Vagina (tissue), 2 donors: ENCODE measurements around the gene DUSP15. TPM values are rescaled to one million over a fixed set of nuclear protein-coding genes. Genes with fewer than 3 reads are reported as not detected.

Experiments used
- DNase-seq, 2 donors: peaks; one replicate each; pipeline ENCODE4 v3.0.0-alpha.2; 2017; ENCODE audit errors: extremely low spot score in 2 of 2
- H3K27ac ChIP-seq: fragments of 200-600 bp; sonication (generic); one replicate; pipeline ENCODE4 v1.5.1; 2019
- H3K27me3 ChIP-seq: fragments of 200-600 bp; sonication (generic); one replicate; pipeline ENCODE4 v1.5.1; 2019
- H3K36me3 ChIP-seq, 2 donors: fragments of 200-600 bp; sonication (generic); one replicate each; pipeline ENCODE4 v1.5.1; 2017 to 2019
- H3K4me1 ChIP-seq: fragments of 200-600 bp; sonication (generic); one replicate; pipeline ENCODE4 v1.5.1; 2019
- H3K4me3 ChIP-seq, 2 donors: fragments of 200-600 bp; sonication (generic); 1 replicate in 1 of 2; 2 replicates in 1 of 2; pipeline ENCODE4 v1.5.1; 2016 to 2019
- H3K9me3 ChIP-seq: fragments of 200-600 bp; sonication (generic); one replicate; pipeline ENCODE4 v1.5.1; 2019
- POLR2A ChIP-seq, 2 donors: fragments of 450-650 bp; IDR thresholded peaks; one replicate each; pipeline ENCODE4 v1.6.1; 2017; ENCODE audit warnings: antibody characterized with exemption in 2 of 2, mild to moderate bottlenecking in 2 of 2, moderate library complexity in 2 of 2
- POLR2AphosphoS5 ChIP-seq, 2 donors: sonication (generic); formaldehyde crosslinking; IDR thresholded peaks; one replicate each; pipeline ENCODE4 v1.9.0; 2017; ENCODE audit warnings: antibody characterized with exemption in 2 of 2, mild to moderate bottlenecking in 2 of 2, low read depth in 1 of 2; ENCODE audit not compliant: insufficient read depth in 1 of 2
- intact Hi-C: fragments of 100-400 bp; cut with DNase I; formaldehyde crosslinking; loops from one replicate; pipeline ENCODE4 v1.15.1; 2023
- small RNA-seq: library from RNA; depleted of rRNA; stranded (forward); fragments of <200 nt; gene quantifications from one replicate; pipeline ENCODE3, GENCODE V24; 2016
- total RNA-seq: library from RNA; depleted of rRNA; stranded (reverse); fragments of >200 nt; gene quantifications from one replicate; pipeline ENCODE4 v1.2.3, GENCODE V29; 2016
- TF ChIP-seq, protein P1 (sequence below), 3 experiments: fragments of 450-650 bp in 2 of 3; fragments of 200-600 bp in 1 of 3; sonication (generic) in 1 of 3; IDR thresholded peaks; one replicate each; pipeline ENCODE4 v1.5.1; 2017 to 2019; ENCODE audit warnings: antibody characterized with exemption in 3 of 3, mild to moderate bottlenecking in 2 of 3, moderate library complexity in 2 of 3

Gene DUSP15
- total RNA-seq, 1 donor from 2014 or later = 2.5 TPM

DNA sequence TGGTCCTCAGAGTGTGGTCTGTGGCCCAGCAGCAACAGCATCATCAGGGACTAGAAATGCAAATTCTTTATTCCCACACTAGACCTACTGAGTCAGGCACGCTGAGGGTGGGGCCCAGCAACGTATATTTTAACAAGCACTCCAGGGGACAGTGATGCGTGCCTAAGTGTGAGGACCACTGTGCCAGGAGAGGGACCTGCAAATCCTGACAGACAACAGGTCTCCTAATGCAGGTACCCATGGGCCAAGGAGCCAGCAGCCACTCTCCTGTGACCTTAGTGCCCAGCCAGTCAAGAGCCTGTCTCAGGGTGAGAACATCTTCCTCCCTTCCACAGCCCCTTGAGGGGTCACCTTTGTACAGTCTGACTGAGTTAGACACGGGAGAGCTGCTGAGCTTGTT lies 59.1 kb downstream of the DUSP15 start:
- H3K27me3 ChIP-seq = no peaks in the 10 kb centered on the region
- no peak overlapping the region for H3K4me3 ChIP-seq
- intact Hi-C loops = no loop called here
- no peaks in the 10 kb centered on the region for H3K4me1 ChIP-seq
- no peak overlapping the region for H3K27ac ChIP-seq
- no peak for DNase-seq
- TF ChIP-seq, protein P1, sequence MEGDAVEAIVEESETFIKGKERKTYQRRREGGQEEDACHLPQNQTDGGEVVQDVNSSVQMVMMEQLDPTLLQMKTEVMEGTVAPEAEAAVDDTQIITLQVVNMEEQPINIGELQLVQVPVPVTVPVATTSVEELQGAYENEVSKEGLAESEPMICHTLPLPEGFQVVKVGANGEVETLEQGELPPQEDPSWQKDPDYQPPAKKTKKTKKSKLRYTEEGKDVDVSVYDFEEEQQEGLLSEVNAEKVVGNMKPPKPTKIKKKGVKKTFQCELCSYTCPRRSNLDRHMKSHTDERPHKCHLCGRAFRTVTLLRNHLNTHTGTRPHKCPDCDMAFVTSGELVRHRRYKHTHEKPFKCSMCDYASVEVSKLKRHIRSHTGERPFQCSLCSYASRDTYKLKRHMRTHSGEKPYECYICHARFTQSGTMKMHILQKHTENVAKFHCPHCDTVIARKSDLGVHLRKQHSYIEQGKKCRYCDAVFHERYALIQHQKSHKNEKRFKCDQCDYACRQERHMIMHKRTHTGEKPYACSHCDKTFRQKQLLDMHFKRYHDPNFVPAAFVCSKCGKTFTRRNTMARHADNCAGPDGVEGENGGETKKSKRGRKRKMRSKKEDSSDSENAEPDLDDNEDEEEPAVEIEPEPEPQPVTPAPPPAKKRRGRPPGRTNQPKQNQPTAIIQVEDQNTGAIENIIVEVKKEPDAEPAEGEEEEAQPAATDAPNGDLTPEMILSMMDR (IDR thresholded peaks at IDR 0.05) = no peak
- no peak for TF ChIP-seq POLR2A (IDR thresholded peaks at IDR 0.05)
- no peak for TF ChIP-seq POLR2AphosphoS5 (IDR thresholded peaks at IDR 0.05; ENCODE audit: insufficient read depth in 1 of 2, low read depth in 1 of 2)
- H3K36me3 ChIP-seq = no peaks in the 10 kb centered on the region
- H3K9me3 ChIP-seq = no peaks in the 10 kb centered on the region

Small RNA genes within 50 kb of the gene (small RNA-seq; reads per million reads assigned to genes)
- gene RNU1-94P = not detected

Other genes starting within 250 kb of the DUSP15 start
- gene COX4I2, start 232.6 kb downstream of the DUSP15 start, total RNA-seq = 2.5 TPM
- 57.2 TPM for gene BCL2L1, start 147.7 kb downstream of the DUSP15 start, total RNA-seq
- 6.1 TPM for gene TPX2, start 131.2 kb downstream of the DUSP15 start, total RNA-seq
- gene MYLK2, start 51.2 kb downstream of the DUSP15 start, total RNA-seq = not detected
- gene FOXS1, start 24.9 kb downstream of the DUSP15 start, total RNA-seq = not detected
- gene TTLL9, start 107 bp upstream of the DUSP15 start, total RNA-seq = not detected
- 5.9 TPM for gene PDRG1, start 81.5 kb upstream of the DUSP15 start, total RNA-seq
- gene XKR7, start 97.6 kb upstream of the DUSP15 start, total RNA-seq = not detected
- gene CCM2L, start 139.9 kb upstream of the DUSP15 start, total RNA-seq = 8.6 TPM
- 10.1 TPM for gene HCK, start 181.7 kb upstream of the DUSP15 start, total RNA-seq
- gene TM9SF4, start 239.2 kb upstream of the DUSP15 start, total RNA-seq = 32.2 TPM